Measurements from ENCODE around the gene XPO1.

Gene XPO1

GRCh38 chr2:61431345-61431744, 106.8 kb downstream of the XPO1 start:
- DNase-seq (ENCODE audit: low read depth in 2 of 2) = no peak
